ENCODE results near the gene FLYWCH2.

The FLYWCH2 gene

DNA sequence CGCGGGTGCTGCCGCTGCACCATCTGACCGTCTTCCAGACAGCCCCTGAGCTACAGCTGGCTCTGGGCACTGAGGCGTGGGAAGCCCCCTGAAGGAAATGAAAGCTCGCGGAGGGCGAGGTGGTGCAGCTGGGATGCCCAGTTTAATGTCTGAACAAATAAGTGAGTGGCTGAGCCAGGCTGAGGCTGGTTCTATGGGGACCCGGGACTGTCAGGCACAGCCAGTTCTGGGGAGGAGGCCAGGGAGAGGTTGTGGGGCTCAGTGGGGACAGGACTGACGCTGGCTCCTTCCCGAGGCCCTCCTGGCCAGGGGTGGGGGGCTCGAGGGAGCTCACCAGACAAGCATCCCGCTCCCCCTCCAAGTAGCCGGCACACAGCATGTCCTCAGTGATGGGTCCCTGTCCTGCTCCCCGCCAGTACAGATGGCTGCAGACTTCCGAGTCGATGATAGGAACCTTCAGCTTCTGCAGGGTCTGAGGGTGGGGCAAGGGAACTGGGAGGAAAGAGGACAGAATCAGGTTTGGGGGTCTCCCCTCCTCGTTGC is 29.4 kb upstream of the FLYWCH2 start:
- no peak for DNase-seq (ENCODE audit: low spot score)

DNA sequence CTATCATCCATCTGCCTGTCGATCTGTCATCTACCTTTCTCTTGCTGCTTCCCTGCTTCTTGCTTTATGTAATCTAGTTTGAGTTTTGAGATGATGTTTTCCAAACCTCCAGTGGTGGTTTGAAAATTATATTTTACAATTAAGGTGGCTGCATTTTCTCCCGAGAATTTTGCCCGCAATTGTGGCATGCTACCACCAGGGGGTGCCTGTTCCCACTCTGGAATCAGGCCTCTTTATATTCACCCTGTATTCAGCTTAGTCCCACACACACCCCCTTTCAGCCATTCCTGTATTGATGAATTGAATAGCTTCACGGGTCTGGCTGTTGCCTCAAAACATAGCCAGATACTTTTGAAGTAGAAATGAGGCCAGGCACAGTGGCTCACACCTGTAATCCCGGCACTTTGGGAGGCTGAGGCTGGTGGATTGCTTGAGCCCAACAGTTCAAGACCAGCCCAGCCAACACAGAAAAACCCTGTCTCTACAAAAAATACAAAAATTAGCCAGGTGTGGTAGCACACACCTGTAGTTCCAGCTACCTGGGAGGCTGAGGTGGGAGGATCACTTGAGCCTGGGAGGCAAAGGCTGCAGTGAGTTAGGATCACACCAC is 28.2 kb upstream of the FLYWCH2 start:
- no peak for DNase-seq (ENCODE audit: low spot score)

DNA sequence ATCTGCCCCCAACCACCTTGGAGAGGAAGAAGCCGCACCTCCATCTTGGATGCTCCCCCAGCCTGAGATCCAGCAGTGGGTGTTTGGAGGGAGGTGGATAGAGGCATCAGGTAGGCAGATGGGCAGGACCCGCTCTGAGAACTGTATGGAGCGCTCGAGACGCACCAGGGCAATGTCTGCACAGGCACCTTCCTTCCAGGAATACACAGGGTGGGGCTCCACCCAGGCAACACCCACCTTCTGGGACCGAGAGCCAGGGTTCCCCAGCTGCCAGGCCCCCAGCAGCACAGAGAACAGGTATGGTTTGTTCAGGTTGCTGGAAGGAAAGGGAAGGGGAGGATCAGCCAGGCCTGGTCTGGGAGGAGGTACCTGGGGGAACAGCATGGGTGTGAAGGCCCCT is 27.5 kb upstream of the FLYWCH2 start:
- DNase-seq (ENCODE audit: low spot score) = no peak

DNA sequence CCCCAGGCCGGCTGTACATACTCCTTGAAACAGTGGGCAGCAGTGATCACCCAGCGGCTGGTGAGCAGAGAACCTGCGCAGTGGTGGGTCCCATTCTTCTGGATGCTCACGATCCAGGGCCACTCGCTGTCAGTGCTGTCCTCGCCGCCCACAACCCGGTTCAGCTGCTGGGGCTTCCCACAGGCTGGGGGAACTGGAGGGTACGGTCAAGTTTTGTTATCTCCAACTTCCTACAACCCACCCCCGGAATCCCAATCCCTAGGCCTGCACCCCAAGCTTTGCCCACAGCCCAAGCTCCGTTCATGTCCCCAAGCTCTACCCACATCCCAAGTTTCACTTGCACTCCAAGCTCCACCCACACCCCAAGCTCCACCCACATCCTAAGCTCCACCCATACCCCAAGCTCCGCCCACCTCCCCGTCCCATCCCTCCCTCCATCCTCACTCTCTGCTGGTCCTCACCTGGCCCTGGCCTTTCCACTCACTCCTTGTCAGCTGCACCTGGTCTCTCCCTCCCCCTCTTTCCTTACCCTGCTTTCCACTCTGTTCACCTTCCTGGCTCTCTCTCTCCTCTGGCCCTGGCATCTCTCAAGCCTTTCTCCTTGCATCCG is 26.8 kb upstream of the FLYWCH2 start:
- DNase-seq (ENCODE audit: low spot score) = peak; percentile 38

DNA sequence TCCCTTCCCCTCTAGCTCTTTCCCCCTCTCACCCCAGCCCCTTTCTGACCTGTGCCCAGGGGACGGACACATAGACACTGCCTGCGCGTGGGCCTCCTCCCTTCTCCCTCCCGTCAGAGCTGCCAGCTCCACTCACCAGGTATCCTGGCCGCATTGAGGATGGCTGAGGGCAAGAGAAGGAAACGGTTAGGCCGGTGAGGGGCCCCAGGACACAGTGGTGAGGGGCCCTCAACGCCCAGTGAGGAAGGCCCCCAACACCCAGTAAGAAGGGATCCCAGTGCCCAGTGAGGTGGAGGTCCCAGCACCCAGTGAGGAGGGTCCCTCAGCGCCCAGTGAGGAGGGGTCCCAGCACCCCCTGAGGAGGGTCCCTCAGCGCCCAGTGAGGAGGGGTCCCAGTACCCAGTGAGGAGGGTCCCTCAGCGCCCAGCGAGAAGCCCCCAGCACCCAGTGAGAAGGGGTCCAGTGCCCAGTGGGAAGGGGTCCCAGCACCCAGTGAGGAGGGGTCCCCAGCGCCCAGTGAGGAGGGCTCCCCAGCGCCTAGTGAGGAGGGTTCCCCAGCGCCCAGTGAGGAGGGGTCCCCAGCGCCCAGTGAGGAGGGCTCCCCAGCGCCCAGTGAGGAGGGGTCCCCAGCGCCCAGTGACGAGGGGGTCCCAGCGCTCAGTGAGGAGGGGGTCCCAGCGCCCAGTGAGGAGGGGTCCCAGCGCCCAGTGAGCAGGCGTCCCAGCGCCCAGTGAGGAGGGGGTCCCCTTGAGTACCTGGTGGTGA is 26.1 kb upstream of the FLYWCH2 start:
- no peak for DNase-seq (ENCODE audit: low spot score)

DNA sequence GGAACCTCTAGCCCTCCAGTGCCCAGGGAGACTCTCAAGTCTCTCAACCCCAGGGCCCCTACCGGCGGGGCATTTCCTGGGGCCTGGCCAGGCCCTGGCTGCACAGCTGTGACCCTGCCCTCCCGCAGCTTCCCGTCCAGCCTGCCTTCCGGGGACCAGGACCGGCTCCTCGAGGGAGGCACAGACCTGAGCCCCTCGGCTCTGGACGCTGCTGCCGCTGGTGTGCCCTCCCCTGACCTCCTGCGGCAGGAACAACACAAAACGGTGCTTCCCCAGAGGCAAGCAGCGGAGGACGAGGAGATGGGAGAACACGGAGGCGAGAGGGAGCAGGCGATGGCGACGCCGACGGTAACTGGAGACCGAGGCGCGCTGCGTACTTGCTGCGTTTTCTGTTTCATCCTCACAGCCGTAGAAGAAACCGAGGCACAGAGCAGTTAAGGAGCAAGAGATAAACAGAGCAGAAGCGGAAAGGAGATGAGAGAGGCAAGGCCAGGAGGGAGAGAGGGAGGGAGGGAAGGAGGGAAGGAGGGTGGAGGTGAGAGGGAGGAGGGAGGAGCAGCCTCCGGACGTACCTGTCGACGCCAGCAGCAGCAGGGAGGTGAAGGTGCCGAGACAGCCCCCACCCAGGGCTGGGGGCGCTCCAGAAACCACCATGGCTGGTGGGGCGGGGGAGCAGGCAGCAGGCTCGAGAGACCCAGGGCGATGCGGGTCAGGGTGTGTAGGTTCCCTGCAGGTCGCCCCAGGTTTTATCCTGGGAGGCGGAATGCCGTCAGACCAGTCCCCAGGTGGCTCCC is 25.4 kb upstream of the FLYWCH2 start, which contains the start of gene PRSS22:
TSS of gene PRSS22 (minus strand) at position 720 of the 794 bp plus-strand sequence. CDS start at position 654, 66 bp downstream.
- DNase-seq (ENCODE audit: low spot score) = peak; percentile 65

DNA sequence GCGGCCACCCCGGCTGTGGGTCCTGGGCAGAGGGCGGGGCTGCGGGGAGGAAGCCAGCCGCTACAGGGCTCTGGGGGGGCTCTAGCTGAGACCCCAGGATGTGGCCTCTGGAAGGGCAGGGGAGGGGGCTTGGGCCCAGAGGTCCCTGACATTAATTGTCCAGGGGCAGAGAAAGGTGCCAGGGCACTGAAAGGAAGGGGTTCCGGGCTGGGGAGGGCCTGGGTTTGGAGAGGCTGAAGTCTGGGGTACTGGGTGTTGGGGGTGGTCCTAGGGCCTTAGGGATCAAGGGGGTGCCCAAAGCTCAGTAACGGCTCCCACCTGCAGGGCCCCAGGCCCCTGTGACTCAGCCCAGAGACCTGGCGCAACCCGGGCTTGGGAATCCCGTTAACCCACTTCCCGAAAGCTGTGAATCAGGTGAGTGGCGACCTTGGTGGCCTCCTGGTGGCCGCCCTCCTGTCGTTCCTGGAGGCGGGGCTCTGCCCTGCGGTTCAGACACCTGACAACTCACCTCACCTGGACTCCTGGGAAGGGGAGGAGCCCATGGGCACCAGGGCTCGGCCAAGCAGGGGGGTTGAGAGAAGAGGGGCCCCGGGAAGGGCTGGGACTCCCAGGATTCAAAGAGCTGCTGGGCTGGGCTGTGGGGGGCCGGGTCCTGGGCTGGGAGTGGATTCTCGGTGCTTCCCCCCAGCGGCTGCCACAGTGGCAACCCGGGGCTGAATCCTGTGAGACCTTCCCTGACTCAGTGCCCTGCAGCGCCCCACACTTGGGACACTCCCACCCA is 24.6 kb upstream of the FLYWCH2 start:
- DNase-seq (ENCODE audit: low spot score) = peak; percentile 94

DNA sequence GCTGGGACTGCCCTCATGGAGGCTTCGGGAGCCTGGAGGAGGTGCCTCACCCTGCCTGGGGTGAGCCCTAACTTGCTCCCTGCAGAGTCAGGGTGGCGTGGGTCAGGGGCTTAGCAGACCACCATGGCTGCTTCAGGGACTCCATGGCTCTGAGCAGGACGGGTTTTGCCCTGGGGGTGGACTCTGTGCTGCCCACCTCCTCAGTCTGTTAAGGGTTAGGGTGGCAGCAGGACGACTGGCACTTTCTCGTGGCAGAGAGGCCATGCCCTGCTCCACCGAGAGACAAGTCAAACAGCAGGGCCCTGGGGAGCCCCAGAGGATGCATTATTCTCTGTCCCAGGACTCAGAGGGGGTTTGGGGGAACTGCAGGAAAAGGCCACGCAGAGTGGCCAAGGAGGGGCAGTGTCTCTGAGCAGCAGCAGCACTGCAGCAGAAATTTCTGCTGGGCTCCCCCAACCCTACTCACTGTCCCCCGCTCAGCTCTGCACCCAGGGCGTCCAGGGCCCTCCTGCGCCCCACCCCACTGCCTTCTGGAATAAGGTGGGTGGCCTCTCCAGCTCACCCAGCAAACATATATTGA is 23.2 kb upstream of the FLYWCH2 start:
- DNase-seq (ENCODE audit: low spot score) = no peak

DNA sequence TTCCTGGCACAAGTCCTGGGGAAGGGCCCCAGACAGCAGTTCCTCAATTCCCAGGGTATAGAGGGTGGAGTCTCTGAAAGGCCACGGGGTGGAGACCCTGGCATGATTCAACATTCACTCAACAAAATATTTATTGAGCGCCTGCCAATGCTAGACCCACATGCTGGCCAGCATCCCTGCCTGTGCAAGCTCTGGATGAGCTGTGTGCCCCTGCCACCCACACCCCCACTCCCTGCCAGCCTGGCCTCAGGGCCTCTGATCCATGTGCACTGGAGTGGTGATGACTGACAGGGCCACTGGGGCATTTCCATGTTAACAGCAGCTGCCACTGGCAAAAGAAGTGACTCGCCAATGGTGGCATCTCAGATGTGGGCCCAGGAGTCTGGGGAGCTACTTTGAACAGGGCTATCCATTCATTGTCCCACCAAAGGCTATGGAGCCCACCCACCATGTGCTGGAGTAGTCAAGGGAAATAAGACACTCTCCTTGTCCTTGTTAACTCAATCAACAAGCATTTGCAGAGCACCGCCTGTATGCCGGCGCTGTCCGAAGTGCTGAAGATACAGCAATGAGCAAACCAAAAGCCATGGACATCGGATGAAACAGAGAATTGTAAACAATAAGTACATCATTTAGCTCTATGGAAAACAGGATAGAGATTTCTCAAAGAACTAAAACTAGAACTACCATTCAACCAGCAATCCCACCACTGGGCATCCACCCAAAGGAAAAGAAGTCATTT is 22.0 kb upstream of the FLYWCH2 start:
- peak; percentile 91 for DNase-seq (ENCODE audit: low spot score)

DNA sequence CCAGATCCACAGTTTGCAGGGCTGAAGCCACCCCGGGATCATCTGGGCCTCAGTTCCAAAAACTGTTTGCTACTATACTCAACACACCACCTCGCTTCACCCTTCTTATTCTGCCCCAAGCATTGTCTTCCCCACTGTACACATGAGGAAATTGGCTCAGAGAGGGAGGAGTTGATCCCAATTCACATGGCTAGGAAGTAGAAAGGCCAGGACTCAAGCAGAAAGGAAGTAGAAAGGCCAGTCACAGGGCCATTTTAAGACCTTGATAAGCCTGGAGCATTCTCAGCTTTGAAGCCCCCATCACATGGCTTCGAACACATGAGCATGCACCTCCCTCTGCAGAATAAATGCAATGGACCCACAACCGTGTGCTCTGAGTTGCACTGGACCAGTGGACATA is 17.4 kb upstream of the FLYWCH2 start:
- DNase-seq (ENCODE audit: low spot score) = no peak

DNA sequence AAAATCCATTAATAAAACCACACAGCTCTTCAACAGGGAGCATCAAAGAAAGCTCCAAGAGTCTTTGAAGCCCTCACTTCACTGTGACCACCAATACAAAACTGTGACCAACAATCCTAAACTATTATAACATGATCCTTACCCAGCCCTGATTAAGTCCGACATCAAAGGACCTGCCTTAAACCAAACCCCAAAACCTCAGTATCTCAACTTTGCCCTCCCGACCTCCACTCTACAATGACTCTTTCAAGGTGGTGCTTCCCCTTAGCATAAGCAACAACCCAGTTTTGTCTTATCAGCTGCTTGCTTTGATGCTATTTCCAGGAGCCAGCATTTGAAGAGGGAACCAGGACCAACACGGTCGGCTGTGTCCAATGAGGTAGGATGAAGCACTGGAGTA is 16.6 kb upstream of the FLYWCH2 start:
- no peak for DNase-seq (ENCODE audit: low spot score)

DNA sequence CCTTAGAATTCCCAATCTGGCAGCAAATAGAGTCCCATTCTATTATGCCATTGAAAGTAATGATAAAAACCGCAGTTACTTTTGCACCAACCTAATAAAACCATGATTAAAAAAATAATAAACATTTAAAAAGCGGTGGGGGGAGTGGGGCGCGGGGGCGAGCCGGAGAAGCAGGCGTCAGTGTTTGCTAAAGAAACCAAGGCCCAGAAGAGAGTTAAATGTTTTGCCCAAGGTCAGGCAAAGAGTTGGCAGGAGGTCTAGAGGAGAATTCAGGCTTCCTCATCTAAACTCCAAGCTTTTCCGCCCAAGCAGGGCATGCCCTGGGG is 15.4 kb upstream of the FLYWCH2 start:
- no peak for DNase-seq (ENCODE audit: low spot score)

DNA sequence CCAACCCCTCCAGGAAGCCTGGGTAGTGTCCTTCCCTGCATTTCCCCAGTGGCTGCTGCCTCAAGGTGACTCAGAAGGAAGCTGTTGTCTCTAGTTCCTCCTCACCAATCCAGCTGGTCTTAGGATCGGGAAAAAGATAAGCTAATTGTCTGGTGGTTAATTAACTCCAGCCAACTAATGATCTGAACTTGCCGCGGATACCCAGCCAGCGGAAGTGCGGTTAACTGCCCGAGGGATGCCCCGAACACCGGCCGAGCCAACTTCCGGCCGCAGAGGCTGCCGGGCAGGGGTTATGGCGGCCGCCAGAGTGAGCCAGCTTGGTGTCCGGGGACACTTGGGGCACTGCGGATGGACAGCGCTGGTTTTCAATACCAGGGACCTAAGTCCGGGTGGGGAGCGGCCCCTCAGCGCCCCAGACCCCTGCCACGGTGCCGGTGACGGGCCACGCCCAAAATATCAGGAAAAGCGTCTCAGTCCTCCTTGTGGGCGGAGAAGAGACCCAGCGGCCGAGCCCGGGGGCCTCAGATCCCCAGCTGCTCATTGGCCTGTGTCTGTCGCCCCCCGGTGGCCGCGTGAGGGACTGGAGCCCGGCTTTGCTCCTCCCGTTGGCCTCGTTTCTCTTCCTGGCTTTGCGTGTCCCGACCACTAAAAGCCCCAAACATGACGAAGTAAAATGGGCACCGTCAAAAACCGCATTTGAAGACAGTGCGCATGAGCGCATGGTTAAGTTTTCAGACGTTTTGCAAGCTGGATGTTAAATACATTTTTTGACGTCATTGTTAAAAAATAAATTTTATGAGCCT is 14.8 kb upstream of the FLYWCH2 start:
- peak; percentile 94 for DNase-seq (ENCODE audit: low spot score)

DNA sequence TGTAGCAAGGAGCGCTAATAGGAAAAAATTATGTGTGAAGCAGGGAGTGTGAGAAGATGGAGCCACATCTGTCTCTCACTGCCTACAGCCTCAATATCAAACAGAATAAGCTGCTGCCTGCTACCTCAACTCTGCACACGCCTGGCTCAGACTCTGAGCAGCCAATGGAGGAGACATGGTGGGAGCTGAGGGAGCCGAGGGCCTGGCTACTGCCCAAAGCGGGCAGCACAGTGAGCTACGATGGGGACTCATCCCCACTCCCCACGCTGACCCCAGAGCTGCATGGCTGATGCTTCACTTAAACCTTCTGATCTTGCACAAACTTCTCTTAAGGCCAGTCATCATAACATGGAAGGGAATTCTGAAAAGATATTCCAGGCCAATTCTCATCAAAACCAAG is 11.1 kb upstream of the FLYWCH2 start:
- no peak for DNase-seq (ENCODE audit: low spot score)

DNA sequence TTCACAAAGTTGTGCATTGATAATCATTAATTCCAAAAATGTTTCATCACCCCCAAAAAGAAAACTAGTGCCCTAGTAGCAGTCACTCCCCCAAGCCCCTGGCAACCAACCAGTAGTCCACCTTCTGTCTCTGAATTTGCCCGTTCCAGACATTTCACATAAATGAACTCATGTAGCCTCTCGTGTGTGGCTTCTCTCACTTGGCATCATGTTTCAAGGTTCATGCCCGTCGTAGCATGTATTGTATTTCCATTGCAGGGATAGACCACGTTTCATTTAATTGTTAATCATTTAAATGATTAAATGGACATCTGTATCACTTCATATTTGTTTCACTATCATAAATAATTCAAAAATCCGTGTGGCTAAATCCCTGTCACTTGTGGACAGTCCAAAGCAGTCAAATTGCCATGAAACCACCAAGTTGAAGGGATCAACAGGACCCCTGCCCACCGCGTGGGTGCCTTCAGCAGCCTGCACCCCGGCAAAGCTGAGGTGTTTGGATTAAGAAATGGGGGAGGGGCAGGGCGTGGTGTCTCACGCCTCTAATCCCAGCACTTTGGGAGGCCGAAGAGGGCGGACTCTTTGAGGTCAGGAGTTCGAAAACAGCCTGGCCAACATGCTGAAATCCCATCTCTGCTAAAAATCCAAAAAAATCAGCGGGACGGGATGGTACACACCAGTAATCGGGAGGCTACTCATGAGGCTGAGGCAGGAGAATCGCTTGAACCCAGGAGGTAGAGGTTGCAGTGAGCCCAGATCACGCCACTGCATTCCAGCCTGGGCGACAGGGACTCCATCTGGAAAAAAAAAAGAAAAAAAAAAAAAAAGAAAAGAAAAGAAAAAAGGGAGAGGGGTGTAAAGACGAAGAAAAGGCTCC is 8.7 kb upstream of the FLYWCH2 start:
- no peak for DNase-seq (ENCODE audit: low spot score)

DNA sequence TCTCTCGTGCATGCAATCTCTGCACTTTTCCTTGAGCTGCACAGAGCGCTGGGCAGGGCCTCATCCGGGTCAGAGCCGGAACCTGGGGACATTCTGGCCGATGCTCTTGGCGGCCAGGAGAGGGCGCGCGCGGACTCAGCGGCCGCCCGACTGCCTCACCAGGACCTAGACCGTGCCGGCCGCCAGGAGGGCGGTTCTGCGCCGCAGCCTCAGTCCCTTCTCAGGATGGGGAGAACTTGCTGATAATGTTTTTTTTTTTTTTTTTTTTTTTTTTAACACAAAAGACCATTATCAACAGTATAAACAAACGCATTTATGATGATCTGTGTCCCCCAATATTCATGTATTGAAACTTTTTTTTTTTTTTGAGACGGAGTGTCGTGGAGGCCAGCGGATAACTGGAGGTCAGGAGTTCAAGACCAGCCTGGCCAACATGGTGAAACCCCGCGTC is 8.1 kb upstream of the FLYWCH2 start:
- peak; percentile 78 for DNase-seq (ENCODE audit: low spot score)

DNA sequence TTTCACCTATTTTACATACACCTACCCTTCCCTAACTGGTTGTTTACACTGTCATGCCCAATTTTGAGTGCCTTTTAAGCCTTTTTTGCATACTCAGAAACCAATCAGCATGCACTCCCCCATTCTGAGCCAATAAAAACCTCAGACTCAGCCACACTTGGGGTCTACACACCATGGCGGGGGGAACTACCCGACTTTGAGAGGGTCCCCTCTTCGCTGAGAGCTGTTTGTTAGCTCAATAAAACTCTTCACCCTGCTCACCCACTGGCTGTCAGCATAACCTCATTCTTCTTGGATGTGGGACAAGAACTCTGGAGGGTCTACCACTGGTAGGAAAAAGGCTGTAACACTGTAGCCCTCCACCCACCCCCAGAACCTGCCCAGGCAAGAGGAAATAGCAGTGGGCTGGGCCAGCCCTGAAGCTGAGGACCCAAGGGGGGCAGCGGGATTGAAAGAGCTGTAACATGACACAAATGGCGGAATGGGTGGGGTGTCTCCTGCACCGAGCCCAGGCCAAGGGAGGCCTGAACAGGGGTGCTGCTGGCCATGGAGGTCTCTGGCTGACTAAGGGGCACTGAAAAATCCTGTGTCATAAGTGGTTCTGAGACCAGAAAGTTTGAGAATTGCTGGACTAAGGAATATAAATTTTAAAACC is 3.0 kb upstream of the FLYWCH2 start:
- DNase-seq (ENCODE audit: low spot score) = no peak
